ENCODE data around the gene MITF.

MITF gene

GRCh38 chr3:69999140-70000027 lies 260.1 kb downstream of the MITF start, which contains the start of gene SAMMSON:
Gene SAMMSON, plus strand, starts transcription at chr3:69999733.
- Histone ChIP-seq H3K36me3 (no peaks in the 10 kb centered on the region), H3K4me1 (peaks cover 7% of the 10 kb centered on the region), H3K27me3 (no peaks in the 10 kb centered on the region), H3K4me3 (ENCODE audit: low read depth, low read length) (no peak within 1 kb of the TSS), H3K9me3 (no peaks in the 10 kb centered on the region)
- no peak for TF ChIP-seq CTCF (IDR thresholded peaks at IDR 0.05; ENCODE audit: low read depth, low read length)
- no peak for DNase-seq

- no peak for TF ChIP-seq CTCF (IDR thresholded peaks at IDR 0.05; ENCODE audit: low read depth, low read length)
- no peak for DNase-seq
- H3K36me3 ChIP-seq: no peaks in the 10 kb centered on the region
Measured at GRCh38 chr3:70000028-70000410, 260.8 kb downstream of the MITF start.

GRCh38 chr3:70000563-70001081 lies 261.4 kb downstream of the MITF start:
- Histone ChIP-seq H3K36me3 (no peaks in the 10 kb centered on the region), H3K4me3 (ENCODE audit: low read depth, low read length) (no peak overlapping the region), H3K27me3 (no peaks in the 10 kb centered on the region), H3K9me3 (no peaks in the 10 kb centered on the region), H3K4me1 (peaks cover 11% of the 10 kb centered on the region)
- DNase-seq: no peak
- TF ChIP-seq CTCF (IDR thresholded peaks at IDR 0.05; ENCODE audit: low read depth, low read length): no peak

More at GRCh38 chr3:70000028-70000410, 260.8 kb downstream of the MITF start:
- Histone ChIP-seq H3K9me3 (no peaks in the 10 kb centered on the region), H3K27me3 (no peaks in the 10 kb centered on the region), H3K4me1 (peaks cover 7% of the 10 kb centered on the region), H3K4me3 (ENCODE audit: low read depth, low read length) (no peak overlapping the region)

- Histone ChIP-seq H3K4me3 (ENCODE audit: low read depth, low read length) (no peak overlapping the region), H3K27me3 (no peaks in the 10 kb centered on the region), H3K36me3 (no peaks in the 10 kb centered on the region), H3K9me3 (no peaks in the 10 kb centered on the region), H3K4me1 (peaks cover 11% of the 10 kb centered on the region)
- DNase-seq: no peak
- TF ChIP-seq CTCF (IDR thresholded peaks at IDR 0.05; ENCODE audit: low read depth, low read length): no peak
Measured at GRCh38 chr3:70003119-70003518, 263.9 kb downstream of the MITF start.

- DNase-seq: no peak
- TF ChIP-seq CTCF (IDR thresholded peaks at IDR 0.05; ENCODE audit: low read depth, low read length): no peak
- no peaks in the 10 kb centered on the region for H3K9me3 ChIP-seq
- H3K4me1 ChIP-seq: peaks cover 11% of the 10 kb centered on the region
- H3K4me3 ChIP-seq (ENCODE audit: low read depth, low read length): no peak overlapping the region
- H3K27me3 ChIP-seq: no peaks in the 10 kb centered on the region
- H3K36me3 ChIP-seq: no peaks in the 10 kb centered on the region
Measured at GRCh38 chr3:70006089-70006488, 266.8 kb downstream of the MITF start.

GRCh38 chr3:70010346-70010745 lies 271.1 kb downstream of the MITF start:
- Histone ChIP-seq H3K4me3 (ENCODE audit: low read depth, low read length) (no peak overlapping the region), H3K9me3 (no peaks in the 10 kb centered on the region), H3K27me3 (peaks cover 3% of the 10 kb centered on the region; the same call in 1 of the 2 replicates), H3K4me1 (peaks cover 10% of the 10 kb centered on the region), H3K36me3 (no peaks in the 10 kb centered on the region)
- no peak for TF ChIP-seq CTCF (IDR thresholded peaks at IDR 0.05; ENCODE audit: low read depth, low read length)
- no peak for DNase-seq

Data from BE2C (cell line).